HepG2 (cell line): ENCODE data around the gene MUC13. TPM values are rescaled to one million over a fixed set of nuclear protein-coding genes. Genes with fewer than 3 reads are reported as not detected.

Experiments used
- BCL6 ChIP-seq: IDR thresholded peaks from 2 replicates; pipeline ENCODE4 v1.6.1; 2016; ENCODE audit warnings: missing genetic modification reagents, missing compliant biosample characterization
- CENPT ChIP-seq: sonication (generic); formaldehyde crosslinking; IDR thresholded peaks from 2 replicates; pipeline ENCODE4 v1.8.0; 2022; ENCODE audit warnings: low read depth, mild to moderate bottlenecking, moderate library complexity, missing genetic modification reagents
- FOSL2 ChIP-seq: sonication (generic); formaldehyde crosslinking; IDR thresholded peaks from 2 replicates; pipeline ENCODE4 v1.4.0; 2020; ENCODE audit warnings: missing genetic modification reagents
- HCFC1 ChIP-seq: fragments of 150-350 bp; IDR thresholded peaks from 2 replicates; pipeline ENCODE4 v1.6.1; 2014; ENCODE audit warnings: low read depth, low read length
- HNF4A ChIP-seq: sonication (generic); formaldehyde crosslinking; IDR thresholded peaks from 2 replicates; pipeline ENCODE4 v1.4.0; 2020; ENCODE audit warnings: missing genetic modification reagents
- KAT8 ChIP-seq: IDR thresholded peaks from 2 replicates; pipeline ENCODE4 v1.6.1; 2016; ENCODE audit warnings: missing genetic modification reagents, missing compliant biosample characterization
- KDM6A ChIP-seq: IDR thresholded peaks from 2 replicates; pipeline ENCODE4 v1.6.1; 2016; ENCODE audit warnings: low read depth
- MIXL1 ChIP-seq: IDR thresholded peaks from 2 replicates; pipeline ENCODE4 v1.6.1; 2016
- NR2C2 ChIP-seq: sonication (generic); formaldehyde crosslinking; IDR thresholded peaks from 2 replicates; pipeline ENCODE4 v1.4.0; 2020; ENCODE audit warnings: missing genetic modification reagents, mild to moderate bottlenecking, moderate library complexity, borderline replicate concordance
- RBFOX2 ChIP-seq: fragments of 200-400 bp; formaldehyde crosslinking; IDR thresholded peaks from 2 replicates; pipeline ENCODE4 v1.6.1; 2017; ENCODE audit warnings: low read depth, mild to moderate bottlenecking, low read length
- SNAI1 ChIP-seq: sonication (generic); formaldehyde crosslinking; IDR thresholded peaks from 2 replicates; pipeline ENCODE4 v1.5.0; 2020; ENCODE audit warnings: mild to moderate bottlenecking, missing genetic modification reagents, borderline replicate concordance
- TBP ChIP-seq: sonication (generic); formaldehyde crosslinking; IDR thresholded peaks from 2 replicates; pipeline ENCODE4 v1.5.0; 2020; ENCODE audit warnings: missing genetic modification reagents
- TOE1 ChIP-seq: sonication (generic); formaldehyde crosslinking; IDR thresholded peaks from 2 replicates; pipeline ENCODE4 v1.4.0; 2020; ENCODE audit warnings: mild to moderate bottlenecking, missing genetic modification reagents
- TRIM24 ChIP-seq: sonication (generic); formaldehyde crosslinking; IDR thresholded peaks from 2 replicates; pipeline ENCODE4 v1.8.0; 2022; ENCODE audit warnings: mild to moderate bottlenecking, missing genetic modification reagents
- U2AF2 ChIP-seq: fragments of 200-400 bp; formaldehyde crosslinking; IDR thresholded peaks from 2 replicates; pipeline ENCODE4 v1.6.1; 2017; ENCODE audit warnings: low read depth, mild to moderate bottlenecking, low read length
- ZEB1 ChIP-seq: IDR thresholded peaks from 2 replicates; pipeline ENCODE4 v1.6.1; 2012; ENCODE audit warnings: mild to moderate bottlenecking, low read depth, inconsistent platforms; ENCODE audit not compliant: insufficient replicate concordance
- ZNF160 ChIP-seq: sonication (generic); formaldehyde crosslinking; IDR thresholded peaks from 2 replicates; pipeline ENCODE4 v1.8.0; 2022; ENCODE audit warnings: mild to moderate bottlenecking, inconsistent platforms, missing genetic modification reagents
- ZNF441 ChIP-seq: sonication (generic); formaldehyde crosslinking; IDR thresholded peaks from 2 replicates; pipeline ENCODE4 v1.7.0; 2021; ENCODE audit warnings: missing genetic modification reagents, borderline replicate concordance
- ZNF460 ChIP-seq: sonication (generic); formaldehyde crosslinking; IDR thresholded peaks from 2 replicates; pipeline ENCODE4 v1.5.1; 2020; ENCODE audit warnings: missing genetic modification reagents, mild to moderate bottlenecking, borderline replicate concordance
- ZNF468 ChIP-seq: sonication (generic); formaldehyde crosslinking; IDR thresholded peaks from 2 replicates; pipeline ENCODE4 v1.8.0; 2022; ENCODE audit warnings: mild to moderate bottlenecking, moderate library complexity, missing genetic modification reagents
- ZNF567 ChIP-seq: sonication (generic); formaldehyde crosslinking; IDR thresholded peaks from 2 replicates; pipeline ENCODE4 v1.8.1; 2023; ENCODE audit warnings: mild to moderate bottlenecking, missing genetic modification reagents, borderline replicate concordance
- ZNF710 ChIP-seq: sonication (generic); formaldehyde crosslinking; IDR thresholded peaks from 2 replicates; pipeline ENCODE4 v1.5.0; 2020; ENCODE audit warnings: mild to moderate bottlenecking, missing genetic modification reagents, borderline replicate concordance
- ZNF772 ChIP-seq: sonication (generic); formaldehyde crosslinking; IDR thresholded peaks from 2 replicates; pipeline ENCODE4 v1.5.0; 2020; ENCODE audit warnings: mild to moderate bottlenecking, missing genetic modification reagents
- ZNF780A ChIP-seq: sonication (generic); formaldehyde crosslinking; IDR thresholded peaks from 2 replicates; pipeline ENCODE4 v1.8.0; 2022; ENCODE audit warnings: mild to moderate bottlenecking, missing genetic modification reagents, moderate library complexity
- ZNF790 ChIP-seq: sonication (generic); formaldehyde crosslinking; IDR thresholded peaks from 2 replicates; pipeline ENCODE4 v1.8.0; 2022; ENCODE audit warnings: missing genetic modification reagents, mild to moderate bottlenecking, borderline replicate concordance
- ZSCAN9 ChIP-seq: IDR thresholded peaks from 2 replicates; pipeline ENCODE4 v1.6.1; 2016; ENCODE audit warnings: borderline replicate concordance
- polyA plus RNA-seq, 8 experiments: library from polyadenylated mRNA; depleted of rRNA in 3 of 8; stranded (reverse) in 7 of 8; unstranded in 1 of 8; fragments of >200 nt; fragmentation: Illumina TruSeq in 4 of 8; extraction: Trizol in 4 of 8; gene quantifications; 2 replicates each; pipeline versions ENCODE4 v1.2.1 to v1.2.3, GENCODE V29; 2011 to 2016; ENCODE audit warnings: low read depth in 4 of 8, missing spikeins in 1 of 8, mixed read lengths in 1 of 8; ENCODE audit not compliant: insufficient read depth in 1 of 8
- total RNA-seq, 5 experiments: library from RNA; depleted of rRNA; stranded (reverse); fragments of >200 nt; fragmentation: Illumina TruSeq; extraction: Trizol; gene quantifications; 2 replicates each; pipeline ENCODE4 v1.2.3, GENCODE V29; 2016; ENCODE audit warnings: low read depth in 1 of 5
- TF ChIP-seq, protein P1 (sequence below): sonication (generic); formaldehyde crosslinking; IDR thresholded peaks from 2 replicates; pipeline ENCODE4 v1.8.1; 2023; ENCODE audit warnings: mild to moderate bottlenecking, missing genetic modification reagents
- TF ChIP-seq, protein P2 (sequence below): IDR thresholded peaks from 2 replicates; pipeline ENCODE4 v1.6.1; 2012; ENCODE audit warnings: low read depth, low read length, improper control_type of control experiment

Gene MUC13
- total and polyA plus RNA-seq, 2 of the 13 experiments (the other 11 are each of a cell fraction or from before 2014, with no cell fraction given): 0.04 to 1.2 TPM

- TF ChIP-seq, protein P1, sequence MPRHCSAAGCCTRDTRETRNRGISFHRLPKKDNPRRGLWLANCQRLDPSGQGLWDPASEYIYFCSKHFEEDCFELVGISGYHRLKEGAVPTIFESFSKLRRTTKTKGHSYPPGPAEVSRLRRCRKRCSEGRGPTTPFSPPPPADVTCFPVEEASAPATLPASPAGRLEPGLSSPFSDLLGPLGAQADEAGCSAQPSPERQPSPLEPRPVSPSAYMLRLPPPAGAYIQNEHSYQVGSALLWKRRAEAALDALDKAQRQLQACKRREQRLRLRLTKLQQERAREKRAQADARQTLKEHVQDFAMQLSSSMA (CRISPR knock-in tag): peak; percentile 45; the same call in 1 of the 2 replicates
- TF ChIP-seq HNF4A (CRISPR knock-in tag) (0 out of 2 replicates have a peak, but pooled peaks have one; percentile 12), U2AF2 (peak; percentile 45; the same call in 1 of the 2 replicates), FOSL2 (CRISPR knock-in tag) (peak; percentile 40), MIXL1 (CRISPR knock-in tag) (no peak), KAT8 (CRISPR knock-in tag) (peak; percentile 34; the same call in 1 of the 2 replicates), ZNF772 (CRISPR knock-in tag) (no peak), TRIM24 (CRISPR knock-in tag) (no peak), ZSCAN9 (CRISPR knock-in tag) (0 out of 2 replicates have a peak, but pooled peaks have one; percentile 48), ZNF567 (CRISPR knock-in tag) (no peak), TOE1 (CRISPR knock-in tag) (no peak), CENPT (no peak), ZNF468 (no peak), TBP (CRISPR knock-in tag) (0 out of 2 replicates have a peak, but pooled peaks have one; percentile 7), ZNF780A (CRISPR knock-in tag) (no peak), NR2C2 (CRISPR knock-in tag) (0 out of 2 replicates have a peak, but pooled peaks have one; percentile 20), ZNF710 (CRISPR knock-in tag) (peak; percentile 86; the same call in 1 of the 2 replicates), ZEB1 (no peak), HCFC1 (no peak), ZNF160 (no peak; the same call in 1 of the 2 replicates), ZNF460 (CRISPR knock-in tag) (no peak), SNAI1 (CRISPR knock-in tag) (no peak), RBFOX2 (peak; percentile 79), KDM6A (CRISPR knock-in tag) (no peak), ZNF441 (no peak; the same call in 1 of the 2 replicates), BCL6 (CRISPR knock-in tag) (peak; percentile 17; the same call in 1 of the 2 replicates), ZNF790 (CRISPR knock-in tag) (peak; percentile 47; the same call in 1 of the 2 replicates)
- TF ChIP-seq, protein P2, sequence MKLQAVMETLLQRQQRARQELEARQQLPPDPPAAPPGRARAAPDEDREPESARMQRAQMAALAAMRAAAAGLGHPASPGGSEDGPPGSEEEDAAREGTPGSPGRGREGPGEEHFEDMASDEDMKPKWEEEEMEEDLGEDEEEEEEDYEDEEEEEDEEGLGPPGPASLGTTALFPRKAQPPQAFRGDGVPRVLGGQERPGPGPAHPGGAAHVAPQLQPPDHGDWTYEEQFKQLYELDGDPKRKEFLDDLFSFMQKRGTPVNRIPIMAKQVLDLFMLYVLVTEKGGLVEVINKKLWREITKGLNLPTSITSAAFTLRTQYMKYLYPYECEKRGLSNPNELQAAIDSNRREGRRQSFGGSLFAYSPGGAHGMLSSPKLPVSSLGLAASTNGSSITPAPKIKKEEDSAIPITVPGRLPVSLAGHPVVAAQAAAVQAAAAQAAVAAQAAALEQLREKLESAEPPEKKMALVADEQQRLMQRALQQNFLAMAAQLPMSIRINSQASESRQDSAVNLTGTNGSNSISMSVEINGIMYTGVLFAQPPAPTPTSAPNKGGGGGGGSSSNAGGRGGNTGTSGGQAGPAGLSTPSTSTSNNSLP: no peak
These were observed 47.2 kb downstream of the MUC13 start, which contains the start of gene ITGB5 (continued) for GRCh38 chr3:124887177-124887931.
